Tongue (tissue), 2 donors: ENCODE data around the gene AFF3. TPM values are rescaled to one million over a fixed set of nuclear protein-coding genes. Genes with fewer than 3 reads are reported as not detected.
"Not testable (repeated sequence)": the region's sequence is repeated elsewhere in the genome, so short reads cannot be mapped to it uniquely, and the experiment has no call there.

Experiments used
- DNase-seq: peaks from one replicate; pipeline ENCODE4 v3.0.0-alpha.2; 2015
- total RNA-seq: library from RNA; depleted of rRNA; stranded (reverse); fragments of >200 nt; gene quantifications from one replicate; pipeline ENCODE4 v1.2.3, GENCODE V29; 2014

AFF3 gene
- total RNA-seq, 1 donor from 2014 or later, result 18.0 TPM

DNA sequence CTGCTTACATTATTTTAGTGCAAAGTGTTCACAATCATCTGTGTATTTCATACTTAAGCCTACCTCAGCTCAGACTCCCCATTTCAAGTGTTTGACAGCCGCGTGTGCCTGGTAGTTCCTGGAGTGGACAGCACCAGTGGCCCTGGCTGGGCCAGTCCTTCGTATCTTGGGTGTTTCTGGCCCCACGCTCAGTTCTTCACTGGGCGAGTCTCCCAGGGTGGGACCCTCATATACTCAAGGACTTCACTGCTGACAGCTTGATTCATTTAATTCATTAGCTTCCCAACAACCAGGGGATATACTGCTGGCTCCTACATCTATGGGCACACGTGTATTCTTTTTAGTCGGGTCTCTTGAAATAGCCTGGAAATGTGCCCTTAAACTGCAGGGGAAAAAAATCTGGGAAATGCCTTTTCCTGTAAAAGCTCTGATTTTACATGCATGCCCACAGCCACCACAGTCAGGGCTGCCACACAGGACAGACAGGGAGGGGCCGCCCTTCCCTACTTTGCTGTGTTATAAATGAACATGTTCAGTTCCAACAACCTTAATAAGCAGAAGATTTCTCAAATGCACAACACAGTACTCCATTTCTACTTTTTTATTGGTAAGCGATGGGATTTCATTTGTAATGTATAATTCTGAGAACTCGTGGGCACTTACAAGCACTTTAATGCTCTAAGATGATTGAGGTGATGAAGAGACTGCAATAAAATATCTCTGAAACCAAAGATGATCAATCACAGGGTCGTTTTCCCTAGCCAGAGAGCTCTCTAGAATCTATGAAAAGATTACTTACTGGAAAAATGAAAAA lies 447.1 kb downstream of the AFF3 start:
- peak; percentile 37 for DNase-seq

DNA sequence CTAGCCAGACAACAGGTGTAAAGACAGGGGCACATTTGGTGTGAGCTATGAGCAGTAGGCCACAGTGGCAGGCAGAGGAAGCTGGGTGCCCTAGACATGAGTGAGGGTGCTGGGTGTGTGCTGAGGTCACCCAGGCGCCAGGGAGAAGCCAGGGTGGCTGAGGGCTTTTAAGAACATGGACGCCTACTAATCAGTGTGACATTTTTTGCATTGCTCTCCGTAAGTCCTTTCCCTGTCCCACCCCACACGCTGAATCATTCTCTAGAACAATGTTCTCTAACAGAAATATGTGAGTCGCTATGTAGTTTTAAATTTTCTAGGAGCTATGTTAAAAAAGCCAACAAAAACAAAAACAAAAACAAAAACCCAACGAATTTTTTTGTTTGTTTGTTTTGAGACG lies 448.1 kb downstream of the AFF3 start:
- DNase-seq, result no peak

DNA sequence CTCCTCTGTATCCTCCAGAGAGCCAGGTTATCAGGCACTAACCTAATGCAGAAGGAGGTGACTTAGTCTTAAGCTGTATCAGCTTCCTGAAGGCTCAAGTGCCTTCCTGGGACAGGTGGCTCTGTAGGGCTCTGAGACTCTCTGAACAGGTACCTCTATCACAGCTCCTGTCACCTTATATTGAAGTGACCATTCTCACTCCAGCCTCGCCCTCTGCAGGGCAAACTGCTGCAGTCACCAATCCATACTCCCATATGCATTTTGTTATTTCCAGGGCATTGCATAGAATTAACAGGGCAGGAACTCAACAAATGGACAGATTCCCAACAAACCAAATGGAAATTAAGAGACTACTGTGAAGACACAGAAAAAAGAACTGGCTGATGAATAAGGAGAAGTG lies 449.6 kb downstream of the AFF3 start:
- DNase-seq, result no peak

DNA sequence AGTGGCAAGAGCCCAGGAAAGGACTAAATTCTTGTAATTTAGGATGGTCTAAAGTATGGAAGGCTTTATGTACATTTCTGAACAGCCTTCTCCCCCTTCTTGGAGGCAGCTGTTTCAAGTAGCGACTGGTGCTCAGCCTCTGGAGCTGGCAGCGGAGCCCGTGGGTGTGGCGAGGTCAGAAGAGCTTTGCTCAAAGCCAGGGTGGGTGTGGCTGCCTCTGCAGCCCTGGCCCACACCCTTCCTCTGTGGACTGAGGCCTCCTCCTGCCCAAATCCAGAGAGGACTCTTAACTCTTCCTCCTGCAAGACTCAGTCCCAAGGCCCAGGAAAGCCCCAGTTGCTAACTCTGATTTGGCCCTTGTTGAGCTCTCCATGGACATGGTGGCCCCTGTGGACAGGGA lies 450.5 kb downstream of the AFF3 start:
- DNase-seq, result peak; percentile 91

DNA sequence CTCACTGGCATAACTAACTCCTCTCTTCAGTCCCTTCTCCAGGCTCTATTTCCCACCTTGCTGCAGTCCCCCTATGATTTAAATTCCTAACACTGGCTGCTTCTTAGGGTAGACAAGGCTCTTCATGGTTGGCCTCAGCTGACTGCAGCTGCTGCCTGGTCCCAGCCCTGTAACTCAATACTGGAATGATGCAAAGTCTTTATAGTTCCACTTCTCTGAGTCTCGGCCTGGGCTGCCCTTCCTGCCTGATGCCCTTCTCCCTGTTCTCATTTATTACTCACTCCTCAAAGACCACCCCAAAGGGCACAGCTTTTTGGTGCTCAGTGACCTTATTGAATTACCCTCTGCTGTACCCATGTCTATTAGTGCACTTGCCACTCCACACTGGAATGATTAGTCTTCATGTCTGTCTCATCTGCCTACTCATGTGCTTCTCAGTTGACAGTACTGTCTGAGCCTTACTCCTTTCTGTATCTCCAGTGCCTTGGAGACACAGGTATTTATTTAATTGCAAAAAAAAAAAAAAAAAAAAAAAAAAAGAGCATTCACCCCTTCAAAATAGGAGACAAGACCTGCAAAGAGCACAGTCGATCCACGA lies 453.1 kb downstream of the AFF3 start:
- DNase-seq, result peak; percentile 91

DNA sequence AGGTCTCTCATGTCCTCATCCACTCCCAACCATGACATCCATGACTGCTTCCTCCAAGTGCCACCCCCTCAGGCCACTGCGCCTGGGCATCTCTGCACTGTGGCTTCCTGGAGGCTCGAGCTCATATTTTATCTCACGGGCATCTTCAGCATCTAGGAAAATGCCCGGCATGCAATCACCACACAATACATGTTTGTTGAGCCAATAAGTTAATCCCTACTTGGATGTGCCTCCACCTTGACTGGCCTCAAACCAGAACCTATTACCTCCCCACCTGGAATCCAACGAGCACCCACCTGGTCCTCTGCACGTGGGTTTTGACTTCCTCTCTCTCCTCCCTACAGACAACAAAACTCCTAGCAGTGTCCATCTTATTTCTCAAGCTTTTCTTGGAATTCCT lies 453.7 kb downstream of the AFF3 start:
- no peak for DNase-seq

DNA sequence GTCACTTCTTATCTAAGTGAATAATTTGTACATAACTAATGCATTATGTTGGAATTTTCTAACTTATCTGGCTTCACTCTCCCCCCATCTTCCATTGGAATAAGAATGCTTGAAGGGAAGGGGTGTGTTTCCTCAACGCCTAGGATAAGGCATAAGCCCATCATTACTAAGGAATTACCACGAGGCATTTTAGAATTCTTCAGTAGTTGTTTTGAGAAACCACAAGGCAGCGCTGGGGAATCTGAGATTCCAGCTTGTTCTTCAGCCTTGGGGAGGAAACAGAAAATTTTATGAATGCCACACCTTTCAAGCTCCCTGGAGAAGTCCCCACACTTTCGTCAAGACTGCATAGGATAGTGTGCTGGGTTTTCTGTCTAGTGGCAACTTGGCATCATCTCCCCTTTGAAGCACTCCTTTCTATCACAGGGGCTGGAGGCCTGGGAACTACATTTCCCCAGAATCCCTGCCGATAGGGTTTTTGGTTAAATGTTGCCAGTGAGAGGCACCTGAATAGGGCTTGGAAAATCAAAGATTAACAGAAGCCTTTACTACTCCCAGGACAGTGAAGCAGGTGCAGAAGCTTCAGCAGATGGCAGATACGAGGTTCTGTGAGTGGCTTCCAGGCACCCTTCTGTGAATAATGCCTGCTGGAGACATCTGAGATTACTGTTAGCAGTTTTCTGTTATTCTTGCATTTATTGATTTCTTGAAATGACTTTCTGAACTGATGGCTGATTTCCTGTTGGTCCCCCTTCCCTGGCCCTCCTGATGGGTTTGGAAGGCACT lies 459.9 kb downstream of the AFF3 start:
- no peak for DNase-seq

DNA sequence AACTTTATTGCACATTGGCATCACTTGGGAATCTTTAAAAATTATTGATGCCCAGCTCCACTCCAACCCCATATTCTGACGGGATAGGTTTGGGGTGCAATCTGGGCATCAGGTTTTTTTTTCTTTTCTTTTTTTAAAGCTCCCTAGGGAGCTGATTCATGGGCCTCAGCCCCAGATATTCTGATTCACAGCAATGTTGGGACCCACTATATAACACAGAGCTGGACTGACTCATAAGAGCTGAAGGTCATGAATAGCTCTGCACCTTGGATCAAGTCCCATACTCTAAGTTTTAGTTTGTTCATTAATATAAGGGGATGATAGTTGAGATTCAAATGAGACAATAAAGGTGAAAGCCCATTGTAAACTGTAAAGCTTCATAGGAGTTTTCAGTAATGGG lies 461.4 kb downstream of the AFF3 start:
- no peak for DNase-seq

DNA sequence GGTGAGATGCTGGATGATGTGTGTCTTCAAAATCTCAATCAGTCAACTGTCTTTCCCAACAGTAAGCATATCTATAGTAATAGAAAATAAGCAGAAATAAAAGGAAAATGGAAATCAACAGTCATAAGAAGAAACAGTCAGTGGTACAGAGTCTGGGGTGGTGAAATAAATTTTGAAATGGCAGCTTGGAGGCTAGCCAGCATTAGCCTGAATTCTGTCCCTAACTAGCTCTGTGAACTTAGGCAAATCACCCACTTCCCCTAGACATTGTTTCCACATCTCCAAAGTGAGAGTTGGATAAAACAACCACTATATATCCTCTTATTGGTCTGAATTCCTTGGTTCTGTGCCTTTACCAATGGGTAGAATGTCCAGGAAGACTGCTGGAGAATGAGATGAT lies 462.9 kb downstream of the AFF3 start:
- DNase-seq, result no peak

DNA sequence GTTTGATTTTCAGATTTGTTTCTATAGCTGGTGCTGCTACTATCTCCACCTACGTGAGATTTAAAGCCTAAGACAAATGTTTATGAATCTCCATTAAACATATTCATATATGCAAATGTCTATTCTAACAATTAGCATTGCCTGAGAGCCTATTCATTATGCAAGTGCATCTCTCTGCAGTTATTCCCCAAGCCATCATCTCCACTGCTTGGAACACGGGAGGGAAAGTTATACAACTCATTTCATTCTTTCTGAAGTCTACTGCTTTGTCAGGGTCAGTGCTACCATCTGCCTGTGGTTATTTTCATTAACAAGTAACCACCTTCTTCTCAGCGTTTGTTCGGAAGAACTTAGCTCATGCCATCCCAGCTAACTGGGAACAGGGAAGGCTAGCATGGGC lies 463.8 kb downstream of the AFF3 start:
- no peak for DNase-seq

DNA sequence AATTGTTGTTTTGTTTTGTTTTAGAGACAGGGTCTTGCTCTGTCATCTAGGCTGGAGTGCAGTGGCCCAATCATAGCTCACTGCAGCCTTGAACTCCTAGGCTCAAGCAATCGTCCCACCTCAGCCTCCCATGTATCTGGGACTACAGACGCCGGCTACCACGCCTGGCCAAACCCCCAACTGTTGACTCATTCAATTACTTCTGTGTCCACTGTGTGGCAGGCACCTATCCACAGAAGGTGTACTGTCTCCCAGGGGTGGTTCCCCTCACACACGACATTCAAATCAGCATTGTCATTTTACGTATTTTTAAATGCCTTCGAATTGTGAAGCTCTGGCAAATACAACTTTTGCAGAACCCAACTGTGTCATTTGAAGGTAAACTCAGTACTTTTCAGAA lies 464.6 kb downstream of the AFF3 start:
- no peak for DNase-seq

DNA sequence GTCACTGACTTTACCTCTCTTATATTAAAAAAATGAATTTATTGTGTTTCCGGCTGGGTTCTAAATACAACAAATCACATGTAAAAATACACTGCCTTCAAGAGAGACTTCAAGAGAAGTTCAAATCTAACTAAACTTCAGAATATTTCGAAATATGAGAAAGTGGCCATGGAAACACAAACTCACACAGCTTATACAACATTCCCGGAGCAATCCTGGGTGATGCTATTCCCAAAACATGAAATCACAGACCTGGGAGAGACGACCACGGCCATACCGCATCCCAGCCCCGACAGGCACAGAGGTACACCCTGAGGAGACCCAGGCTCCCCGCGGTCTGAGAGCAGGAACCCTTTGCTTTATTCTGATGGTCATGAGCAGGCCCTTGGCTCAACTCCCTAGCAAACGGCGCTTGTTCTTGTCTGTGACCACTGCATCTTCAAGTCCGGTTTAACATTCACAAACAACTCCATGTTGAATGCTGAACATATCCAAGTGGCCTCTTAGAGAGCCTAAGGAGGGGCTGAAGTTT lies 467.2 kb downstream of the AFF3 start:
- DNase-seq, result no peak

DNA sequence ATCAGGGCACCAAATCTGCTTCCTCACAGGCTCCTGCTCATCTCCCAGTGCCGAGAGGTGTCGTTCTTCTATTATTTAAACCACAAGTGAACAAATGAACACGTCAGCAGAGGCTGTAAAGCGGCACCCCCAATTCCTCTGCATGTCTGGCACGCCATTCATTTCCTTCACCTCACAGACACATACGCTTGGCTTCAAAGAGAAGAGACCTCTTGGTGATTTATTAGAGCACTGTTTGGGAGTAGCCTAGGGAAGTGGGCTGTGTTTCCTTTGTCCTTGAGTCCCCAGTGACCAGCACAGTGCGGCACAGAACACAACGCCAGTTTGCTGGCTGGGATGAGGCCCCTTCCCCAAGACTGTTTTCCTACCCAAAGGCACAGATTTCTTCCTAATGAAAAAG lies 468.3 kb downstream of the AFF3 start:
- no peak for DNase-seq

DNA sequence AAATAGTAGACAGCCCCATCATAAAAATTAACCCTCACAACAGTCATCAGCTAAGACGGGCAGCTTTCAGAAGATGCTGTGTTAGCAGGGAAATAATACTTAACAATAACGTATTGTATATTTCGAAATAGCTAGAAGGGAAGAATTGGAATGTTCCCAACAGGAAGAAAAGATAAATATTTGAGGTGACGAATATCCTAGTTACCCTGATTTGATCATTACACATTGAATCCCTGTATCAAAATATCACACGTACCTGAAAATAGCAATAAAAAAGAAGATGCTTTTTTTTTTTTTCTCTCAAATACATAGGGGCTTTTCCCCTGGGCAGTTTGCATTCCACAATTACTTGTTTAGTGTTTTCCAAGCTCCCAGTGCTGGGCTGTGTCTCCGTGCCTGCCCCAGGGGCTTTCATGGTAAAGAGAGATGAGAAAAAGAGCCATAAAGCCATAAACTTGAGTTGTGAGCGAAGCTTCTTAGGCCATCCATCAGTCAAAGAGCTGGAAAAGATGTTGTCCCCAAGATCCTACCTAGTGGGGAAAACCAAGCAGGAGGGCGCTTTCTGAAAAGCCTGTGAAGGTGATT lies 469.5 kb downstream of the AFF3 start:
- DNase-seq, result no peak

DNA sequence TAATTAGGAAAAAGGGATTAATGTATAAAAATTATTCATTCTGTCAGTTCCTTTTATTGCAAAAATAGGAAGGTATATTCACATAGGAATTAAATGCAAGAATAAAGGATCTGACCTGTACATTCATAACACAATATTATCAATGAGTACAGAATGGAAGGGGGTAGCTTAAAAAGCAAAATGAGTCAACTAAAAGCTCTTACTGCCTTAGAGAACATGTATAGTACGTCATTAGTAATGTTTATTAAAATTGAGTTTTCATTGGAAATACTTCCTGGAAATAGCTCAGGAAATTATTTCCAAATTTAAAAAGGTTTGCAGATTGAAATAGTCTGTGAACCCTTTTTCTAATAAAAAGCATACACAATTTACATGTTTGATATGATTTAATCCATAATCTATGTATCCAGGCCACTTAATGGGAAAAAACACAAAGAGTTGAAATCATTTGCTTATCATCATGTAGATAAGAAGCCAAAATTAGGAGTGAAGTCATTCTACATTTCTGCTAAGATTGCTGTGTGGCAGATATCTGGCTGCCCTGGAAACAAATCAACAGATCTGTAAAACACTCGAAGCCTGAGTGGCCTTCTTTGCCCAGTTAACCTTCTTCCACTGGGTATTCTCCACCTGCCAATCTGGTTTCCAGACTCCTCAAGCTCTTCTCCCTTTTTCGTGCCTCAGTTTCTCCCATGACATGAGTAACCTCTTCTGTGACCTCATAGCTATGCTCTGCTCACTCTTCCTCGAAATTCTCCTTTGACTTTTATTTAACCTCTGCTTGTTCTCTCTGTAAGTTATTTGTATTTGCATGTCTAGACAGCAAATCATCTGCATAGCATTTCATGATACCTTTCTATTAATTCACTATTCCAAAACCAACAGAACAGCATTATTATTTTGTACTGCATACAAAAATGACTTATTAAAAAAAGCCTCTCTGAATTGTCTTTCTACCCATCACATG lies 471.3 kb downstream of the AFF3 start:
- no peak for DNase-seq

DNA sequence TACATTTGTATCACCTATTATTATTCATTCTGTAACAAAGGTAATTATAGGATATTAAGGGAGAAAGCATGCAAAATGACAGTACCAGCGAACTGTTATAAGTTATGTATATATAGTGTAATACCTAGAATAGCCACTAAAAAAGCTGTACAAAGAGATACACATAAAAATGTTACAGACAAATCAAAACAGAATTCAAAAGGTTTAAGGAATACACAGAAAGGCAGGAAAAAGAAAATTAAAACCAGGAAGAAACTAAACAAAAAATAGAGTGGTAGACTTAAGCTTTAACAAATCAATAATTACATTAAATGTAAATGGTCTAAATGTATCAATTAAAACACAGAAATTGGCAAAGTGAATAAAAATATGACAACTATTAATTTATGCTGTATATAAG lies 476.1 kb downstream of the AFF3 start:
- DNase-seq, result no peak

DNA sequence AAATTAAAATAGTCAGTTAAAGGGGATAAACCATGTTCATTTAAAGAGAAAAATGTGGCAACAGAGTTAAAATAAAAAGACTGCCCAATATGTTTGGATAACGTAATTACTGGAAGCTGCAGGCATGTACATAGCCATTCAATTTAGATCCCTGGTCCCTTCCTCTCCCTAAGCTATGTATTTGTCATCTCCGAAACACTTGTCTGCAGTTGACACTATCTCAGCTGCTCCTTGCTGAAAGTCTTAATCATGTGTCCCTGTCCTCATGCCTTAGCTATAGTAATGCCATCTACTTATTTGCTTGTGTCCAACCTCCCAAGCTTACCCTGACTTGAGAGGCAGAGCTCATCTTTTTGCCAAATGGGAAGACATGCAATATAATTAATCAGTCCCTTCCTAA lies 478.7 kb downstream of the AFF3 start:
- DNase-seq, result peak; percentile 66

DNA sequence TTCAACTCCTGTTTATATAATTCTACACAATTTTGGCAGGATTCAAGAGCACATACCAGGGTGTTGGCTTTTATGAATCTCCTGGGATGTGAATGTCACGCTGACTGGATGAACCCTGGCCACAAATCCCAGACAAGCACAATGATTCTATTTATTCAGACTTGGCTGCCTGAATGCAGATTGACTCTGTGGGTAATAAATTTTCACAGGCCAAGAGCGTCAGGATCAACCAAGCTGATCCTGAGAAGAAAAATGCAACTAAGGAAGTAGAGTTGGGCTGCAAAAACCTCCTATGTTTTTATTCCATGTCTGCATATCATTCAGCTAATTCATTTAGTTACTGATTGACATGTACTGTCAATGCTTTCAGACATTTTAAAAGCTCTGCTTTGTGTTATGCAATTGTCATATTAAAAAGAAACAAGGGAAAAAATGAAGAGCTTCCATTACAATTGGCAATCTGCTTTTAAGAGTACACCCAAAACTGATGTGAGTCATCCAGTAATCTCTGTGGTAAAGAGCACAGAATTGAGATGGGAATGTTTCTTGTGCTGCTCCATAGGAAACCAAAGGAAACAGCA lies 479.5 kb downstream of the AFF3 start:
- DNase-seq, result peak; percentile 96

DNA sequence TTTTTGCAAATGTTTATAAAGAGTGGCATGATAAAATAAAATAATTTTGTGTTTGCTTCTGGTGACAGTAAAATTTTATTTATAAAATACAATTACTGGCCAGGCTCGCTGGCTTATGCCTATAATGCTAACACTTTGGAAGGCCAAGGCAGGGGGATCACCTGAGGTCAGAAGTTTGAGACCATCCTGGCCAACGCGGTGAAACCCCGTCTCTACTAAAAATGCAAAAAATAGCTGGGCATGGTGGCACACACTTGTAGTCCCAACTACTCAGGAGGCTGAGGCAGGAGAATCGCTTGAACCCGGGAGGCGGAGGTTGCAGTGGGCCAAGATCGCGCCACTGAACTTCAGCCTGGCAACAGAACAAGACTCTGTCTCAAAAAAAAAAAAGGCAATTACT lies 480.6 kb downstream of the AFF3 start:
- not testable (repeated sequence) for DNase-seq

DNA sequence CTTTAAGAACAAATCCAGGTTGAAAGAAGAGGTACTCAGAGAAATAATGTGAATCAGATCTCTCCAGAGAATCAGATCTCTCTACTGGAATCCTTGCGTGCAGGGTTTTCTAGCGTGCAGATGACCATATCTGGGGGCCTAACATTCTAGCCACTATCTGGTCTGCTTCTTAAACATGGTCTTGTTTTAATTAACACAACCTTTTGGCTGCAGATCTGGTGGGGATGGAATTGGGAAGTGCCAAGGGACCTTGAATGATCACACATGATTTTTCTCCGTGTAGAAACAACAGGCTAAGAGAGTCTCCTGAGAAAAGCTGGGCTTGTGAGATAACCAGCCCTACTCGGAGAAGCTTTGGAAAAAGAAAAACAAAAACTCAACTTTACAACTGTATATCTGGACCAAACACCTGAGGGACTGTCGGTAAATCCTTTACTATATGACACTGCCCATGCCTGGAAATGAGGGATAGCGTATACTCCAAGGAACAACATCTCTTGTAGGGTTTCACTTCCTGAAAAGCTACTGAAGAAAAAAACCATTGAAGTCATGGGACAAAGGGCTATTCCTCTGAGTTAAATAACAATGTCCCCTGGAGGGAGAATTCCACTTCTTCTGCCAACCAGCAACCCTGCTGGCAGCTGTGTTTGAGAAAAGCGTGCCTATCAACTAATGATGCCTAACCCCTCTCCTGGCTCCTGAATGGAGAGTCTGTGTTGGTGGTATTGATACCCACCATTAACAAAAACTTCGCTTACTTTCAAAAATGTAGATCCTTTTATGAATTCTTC lies 481.6 kb downstream of the AFF3 start:
- DNase-seq, result peak; percentile 70
